DND-41 (cell line): ENCODE measurements around the gene NTSR1.

Experiments
- ATAC-seq: fragments of 200-7000 bp; cut with Tn5 transposase; 3 replicates; pipeline ENCODE4 v1.9.1; 2021; ENCODE audit warnings: low read depth; ENCODE audit not compliant: insufficient read depth
- DNase-seq: peaks from one replicate; pipeline ENCODE4 v3.0.0-alpha.2; 2020
- H2AFZ ChIP-seq: 2 replicates; pipeline ENCODE4 v1.6.0; 2012; ENCODE audit warnings: low read depth, low read length
- H3K27ac ChIP-seq: 2 replicates; pipeline ENCODE4 v1.5.1; 2012; ENCODE audit warnings: low read length, inconsistent platforms
- H3K27me3 ChIP-seq: fragments of 200-600 bp; sonication (generic); 2 replicates; pipeline ENCODE4 v1.6.0; 2012; ENCODE audit warnings: low read length, mild to moderate bottlenecking, inconsistent platforms; ENCODE audit not compliant: insufficient read depth, poor library complexity
- H3K36me3 ChIP-seq: 2 replicates; pipeline ENCODE4 v1.5.1; 2012; ENCODE audit warnings: low read length, inconsistent platforms; ENCODE audit not compliant: insufficient read depth
- H3K4me1 ChIP-seq: 2 replicates; pipeline ENCODE4 v1.5.1; 2012; ENCODE audit warnings: mild to moderate bottlenecking, low read length; ENCODE audit not compliant: insufficient read depth
- H3K4me2 ChIP-seq: 2 replicates; pipeline ENCODE4 v1.6.0; 2012; ENCODE audit warnings: mild to moderate bottlenecking, moderate library complexity, low read length, inconsistent platforms; ENCODE audit not compliant: insufficient read depth
- H3K4me3 ChIP-seq, 2 experiments: fragments of 200-600 bp in 1 of 2; shearing (Covaris generic) in 1 of 2; 2 replicates each; pipeline ENCODE4 v1.5.1; 2012 to 2016; ENCODE audit warnings: inconsistent platforms in 2 of 2, low read length in 2 of 2, mild to moderate bottlenecking in 2 of 2, low read depth in 1 of 2, moderate library complexity in 1 of 2
- H3K79me2 ChIP-seq: 2 replicates; pipeline ENCODE4 v1.6.0; 2012; ENCODE audit warnings: low read length, inconsistent platforms; ENCODE audit not compliant: insufficient read depth
- H3K9ac ChIP-seq: 2 replicates; pipeline ENCODE4 v1.6.0; 2012; ENCODE audit warnings: low read depth, mild to moderate bottlenecking, inconsistent platforms, low read length, moderate library complexity
- H3K9me3 ChIP-seq: 2 replicates; pipeline ENCODE4 v1.5.1; 2012; ENCODE audit warnings: low read length, moderate library complexity, mild to moderate bottlenecking, inconsistent platforms; ENCODE audit not compliant: insufficient read depth, severe bottlenecking
- H4K20me1 ChIP-seq: 2 replicates; pipeline ENCODE4 v1.6.0; 2012; ENCODE audit warnings: low read length; ENCODE audit not compliant: insufficient read depth
- EZH2 ChIP-seq: IDR thresholded peaks from 3 replicates; pipeline ENCODE4 v1.6.1; 2012; ENCODE audit warnings: borderline replicate concordance, low read depth, mild to moderate bottlenecking, moderate library complexity, low read length, inconsistent platforms; ENCODE audit not compliant: severe bottlenecking
- TF ChIP-seq, protein P1 (sequence below): IDR thresholded peaks from 2 replicates; pipeline ENCODE4 v1.5.1; 2012; ENCODE audit warnings: borderline replicate concordance, low read length, moderate library complexity, mild to moderate bottlenecking; ENCODE audit not compliant: poor library complexity, severe bottlenecking; ENCODE audit errors: extremely low read depth

The NTSR1 gene

DNA sequence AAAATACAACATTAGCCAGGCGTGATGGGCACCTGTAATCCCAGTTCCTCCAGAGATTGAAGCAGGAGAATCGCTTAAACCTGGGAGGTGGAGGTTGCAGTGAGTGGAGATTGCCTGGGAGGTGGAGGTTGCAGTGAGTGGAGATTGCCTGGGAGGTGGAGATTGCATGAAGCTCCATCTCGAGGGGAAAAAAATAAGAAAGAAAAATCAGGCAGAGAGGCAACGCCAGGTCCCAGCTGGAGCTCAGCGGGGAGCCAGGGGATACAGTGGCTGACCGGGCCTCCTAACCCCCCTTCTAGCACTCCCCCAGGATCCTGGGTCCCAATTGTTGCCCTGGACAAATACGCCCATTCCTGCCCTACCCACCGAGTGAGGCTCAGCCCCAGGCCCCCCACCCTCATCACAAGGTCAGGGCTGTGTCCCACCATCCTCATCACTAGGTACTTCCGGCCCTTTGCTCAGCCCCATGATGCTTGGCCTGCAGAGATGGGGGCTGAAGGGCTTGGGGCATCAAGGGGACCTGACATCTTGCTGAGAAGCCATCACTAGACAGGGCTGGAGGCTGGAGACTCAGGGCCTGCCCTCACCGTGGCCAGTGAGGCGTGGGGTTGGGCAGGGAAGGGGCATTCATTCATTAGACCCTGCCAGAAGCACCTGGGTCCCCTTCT is 97.9 kb downstream of the NTSR1 start:
- Histone ChIP-seq H3K27ac (peak overlapping the region; percentile 62), H3K36me3 (peaks cover 61% of the 10 kb centered on the region), H3K79me2 (peaks cover 44% of the 10 kb centered on the region), H4K20me1 (peaks cover 52% of the 10 kb centered on the region), H3K4me1 (peaks cover 38% of the 10 kb centered on the region), H3K9me3 (no peaks in the 10 kb centered on the region), H3K27me3 (no peaks in the 10 kb centered on the region), H3K9ac (peak overlapping the region; percentile 85), H3K4me3 (peak overlapping the region in 1 of 2 experiments; percentile 97; a peak in 3 of 4 replicates), H3K4me2 (peak overlapping the region; percentile 97), H2AFZ (no peak overlapping the region)
- ATAC-seq (no peak), DNase-seq (no peak)
- no peak for TF ChIP-seq EZH2
- TF ChIP-seq, protein P1, sequence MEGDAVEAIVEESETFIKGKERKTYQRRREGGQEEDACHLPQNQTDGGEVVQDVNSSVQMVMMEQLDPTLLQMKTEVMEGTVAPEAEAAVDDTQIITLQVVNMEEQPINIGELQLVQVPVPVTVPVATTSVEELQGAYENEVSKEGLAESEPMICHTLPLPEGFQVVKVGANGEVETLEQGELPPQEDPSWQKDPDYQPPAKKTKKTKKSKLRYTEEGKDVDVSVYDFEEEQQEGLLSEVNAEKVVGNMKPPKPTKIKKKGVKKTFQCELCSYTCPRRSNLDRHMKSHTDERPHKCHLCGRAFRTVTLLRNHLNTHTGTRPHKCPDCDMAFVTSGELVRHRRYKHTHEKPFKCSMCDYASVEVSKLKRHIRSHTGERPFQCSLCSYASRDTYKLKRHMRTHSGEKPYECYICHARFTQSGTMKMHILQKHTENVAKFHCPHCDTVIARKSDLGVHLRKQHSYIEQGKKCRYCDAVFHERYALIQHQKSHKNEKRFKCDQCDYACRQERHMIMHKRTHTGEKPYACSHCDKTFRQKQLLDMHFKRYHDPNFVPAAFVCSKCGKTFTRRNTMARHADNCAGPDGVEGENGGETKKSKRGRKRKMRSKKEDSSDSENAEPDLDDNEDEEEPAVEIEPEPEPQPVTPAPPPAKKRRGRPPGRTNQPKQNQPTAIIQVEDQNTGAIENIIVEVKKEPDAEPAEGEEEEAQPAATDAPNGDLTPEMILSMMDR, result no peak

DNA sequence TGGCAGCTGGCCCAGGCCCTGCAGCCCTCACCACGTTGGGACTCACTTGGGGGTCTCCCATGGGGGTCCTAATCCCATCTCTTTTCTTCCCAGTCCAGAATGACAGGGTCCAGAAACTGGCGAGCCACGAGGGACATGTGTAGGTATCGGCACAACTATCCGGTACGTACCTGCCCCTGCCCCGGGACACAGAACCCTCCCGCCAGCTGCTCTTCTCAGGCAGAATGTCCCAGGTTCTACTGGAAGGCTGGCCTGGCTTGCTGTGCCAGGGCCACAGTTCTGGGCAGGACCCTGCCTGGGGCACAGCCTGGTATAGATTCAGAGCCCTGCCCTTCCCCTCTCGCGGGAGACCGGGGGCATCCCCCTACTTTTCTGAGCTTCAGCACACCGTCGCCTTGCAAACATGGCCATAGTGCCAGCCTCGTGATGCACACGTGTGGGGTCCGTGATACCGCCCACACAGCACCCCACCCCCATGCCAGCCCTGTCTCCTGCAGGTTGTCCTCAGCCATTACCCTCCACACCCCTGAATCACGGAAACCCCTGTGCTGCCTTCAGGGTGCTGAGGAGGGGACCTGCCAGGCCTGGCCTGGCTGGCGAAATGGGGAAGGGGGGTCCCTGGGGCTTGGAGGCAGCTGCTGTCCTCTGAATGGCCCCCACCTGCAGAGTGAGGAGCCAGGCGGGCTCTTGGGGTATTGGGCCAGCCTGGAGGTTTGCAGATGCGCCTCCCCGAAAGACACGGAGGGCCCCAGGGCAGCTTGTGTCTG is 99.0 kb downstream of the NTSR1 start:
- Histone ChIP-seq H3K4me1 (peaks cover 38% of the 10 kb centered on the region), H3K9ac (no peak overlapping the region; the same call in 1 of the 2 replicates), H3K27me3 (no peaks in the 10 kb centered on the region), H3K9me3 (no peaks in the 10 kb centered on the region), H3K27ac (no peak overlapping the region), H4K20me1 (peaks cover 63% of the 10 kb centered on the region), H3K4me3 (no peak overlapping the region), H3K79me2 (peaks cover 44% of the 10 kb centered on the region), H2AFZ (no peak overlapping the region), H3K36me3 (peaks cover 70% of the 10 kb centered on the region), H3K4me2 (peak overlapping the region; percentile 29)
- ATAC-seq (no peak), DNase-seq (no peak)
- TF ChIP-seq, protein P1, result no peak
- no peak for TF ChIP-seq EZH2

DNA sequence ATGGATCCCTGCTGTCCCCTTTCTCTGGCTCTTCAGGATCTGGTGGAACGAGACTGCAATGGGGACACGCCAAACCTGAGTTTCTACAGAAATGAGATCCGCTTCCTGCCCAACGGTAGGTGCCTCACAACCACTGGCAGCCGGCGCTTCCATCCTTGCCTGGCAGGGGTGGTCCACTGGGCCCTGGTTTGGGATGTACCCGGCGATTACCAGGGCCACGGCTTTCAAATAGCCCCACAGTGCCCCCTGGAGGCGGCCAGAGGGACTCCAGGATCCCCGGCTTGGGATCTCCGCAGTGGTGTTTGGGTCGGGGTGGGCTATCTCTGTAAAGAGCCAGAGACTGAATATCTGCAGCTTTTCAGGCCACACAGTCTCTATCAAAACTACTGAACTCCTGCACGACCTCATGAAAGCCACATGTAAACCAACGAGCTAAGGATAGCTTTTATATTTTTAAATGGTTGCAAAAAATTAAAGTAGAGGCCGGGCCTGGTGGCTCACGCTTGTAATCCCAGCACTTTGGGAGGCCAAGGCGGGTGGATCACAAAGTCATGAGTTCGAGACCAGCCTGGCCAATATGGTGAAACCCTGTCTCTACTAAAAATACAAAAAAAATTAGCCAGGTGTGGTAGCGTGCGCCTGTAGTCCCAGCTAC is 99.7 kb downstream of the NTSR1 start:
- Histone ChIP-seq H3K4me1 (peaks cover 38% of the 10 kb centered on the region), H4K20me1 (peaks cover 67% of the 10 kb centered on the region), H3K79me2 (peaks cover 44% of the 10 kb centered on the region), H2AFZ (no peak overlapping the region), H3K27ac (no peak overlapping the region), H3K36me3 (peaks cover 75% of the 10 kb centered on the region), H3K9ac (no peak overlapping the region), H3K4me3 (no peak overlapping the region), H3K27me3 (no peaks in the 10 kb centered on the region), H3K9me3 (no peaks in the 10 kb centered on the region), H3K4me2 (peak overlapping the region; percentile 29; the same call in 1 of the 2 replicates)
- no peak for TF ChIP-seq EZH2
- TF ChIP-seq, protein P1, result peak; percentile 97
- DNase-seq (peak; percentile 74), ATAC-seq (peak; percentile 60)
